Measurements from ENCODE around the gene FOLR1. TPM values are rescaled to one million over a fixed set of nuclear protein-coding genes. Genes with fewer than 3 reads are reported as not detected.

FOLR1 gene
- total RNA-seq, 1 experiment from 2014 or later = 0.40 TPM

DNA sequence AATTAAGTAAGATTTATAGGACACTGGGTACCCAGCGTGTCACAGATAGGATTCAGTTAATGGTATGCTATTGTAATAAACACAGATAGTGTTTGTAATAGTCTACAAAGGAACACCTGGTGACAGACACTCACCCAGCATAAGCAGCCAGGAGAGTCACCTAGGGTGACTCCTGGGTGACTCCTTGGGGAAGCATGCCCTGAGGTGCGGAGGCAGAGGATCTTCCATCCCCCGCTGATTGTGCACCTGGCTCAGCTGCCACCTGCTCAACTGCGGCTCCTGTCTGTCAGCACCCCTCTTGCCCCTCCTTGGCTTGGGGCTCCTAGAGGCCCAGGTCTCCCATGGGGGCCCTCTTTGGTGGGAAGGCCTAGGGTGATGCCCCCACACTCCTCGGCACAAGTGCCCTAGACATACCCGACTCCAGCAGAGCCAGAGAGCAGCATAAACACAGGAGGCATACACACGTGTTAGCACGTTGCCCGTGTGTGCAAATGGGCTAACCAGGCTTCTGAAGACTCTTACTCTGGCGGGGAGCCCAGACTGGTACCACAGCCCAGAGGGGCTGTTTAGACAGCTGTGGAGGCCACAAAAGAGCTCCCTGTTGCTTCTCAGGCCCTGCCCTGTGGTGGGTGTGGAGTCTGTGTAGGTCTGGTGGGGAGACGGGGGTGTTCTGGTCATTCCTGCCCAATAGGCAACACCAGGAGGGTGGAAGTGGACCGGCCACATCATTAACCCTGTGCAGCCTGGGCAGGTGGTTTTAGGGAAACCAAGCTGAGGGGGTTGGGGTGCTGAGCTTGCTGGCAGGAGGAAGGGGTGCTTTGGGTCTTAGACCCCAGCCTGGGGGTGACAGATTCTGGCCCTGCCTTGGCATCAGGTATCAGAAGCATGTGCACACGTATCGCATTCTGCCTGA lies 35.6 kb downstream of the FOLR1 start:
- Mint-ChIP-seq H3K36me3 (ENCODE audit: insufficient read depth, unreplicated experiment) (peaks cover 44% of the 10 kb centered on the region), H3K4me3 (ENCODE audit: unreplicated experiment) (no peak overlapping the region), H3K27me3 (ENCODE audit: insufficient read depth, unreplicated experiment) (no peaks in the 10 kb centered on the region), H3K9me3 (ENCODE audit: unreplicated experiment) (no peaks in the 10 kb centered on the region), H3K27ac (ENCODE audit: low read depth, unreplicated experiment) (no peak overlapping the region), H3K4me1 (ENCODE audit: insufficient read depth, unreplicated experiment) (peaks cover 8% of the 10 kb centered on the region)
- TF ChIP-seq, protein P1, sequence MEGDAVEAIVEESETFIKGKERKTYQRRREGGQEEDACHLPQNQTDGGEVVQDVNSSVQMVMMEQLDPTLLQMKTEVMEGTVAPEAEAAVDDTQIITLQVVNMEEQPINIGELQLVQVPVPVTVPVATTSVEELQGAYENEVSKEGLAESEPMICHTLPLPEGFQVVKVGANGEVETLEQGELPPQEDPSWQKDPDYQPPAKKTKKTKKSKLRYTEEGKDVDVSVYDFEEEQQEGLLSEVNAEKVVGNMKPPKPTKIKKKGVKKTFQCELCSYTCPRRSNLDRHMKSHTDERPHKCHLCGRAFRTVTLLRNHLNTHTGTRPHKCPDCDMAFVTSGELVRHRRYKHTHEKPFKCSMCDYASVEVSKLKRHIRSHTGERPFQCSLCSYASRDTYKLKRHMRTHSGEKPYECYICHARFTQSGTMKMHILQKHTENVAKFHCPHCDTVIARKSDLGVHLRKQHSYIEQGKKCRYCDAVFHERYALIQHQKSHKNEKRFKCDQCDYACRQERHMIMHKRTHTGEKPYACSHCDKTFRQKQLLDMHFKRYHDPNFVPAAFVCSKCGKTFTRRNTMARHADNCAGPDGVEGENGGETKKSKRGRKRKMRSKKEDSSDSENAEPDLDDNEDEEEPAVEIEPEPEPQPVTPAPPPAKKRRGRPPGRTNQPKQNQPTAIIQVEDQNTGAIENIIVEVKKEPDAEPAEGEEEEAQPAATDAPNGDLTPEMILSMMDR (IDR thresholded peaks at IDR 0.05; ENCODE audit: unreplicated experiment) = no peak
- intact Hi-C loops (cut with micrococcal nuclease) = no loop called here
- CTCF ChIA-PET = interaction anchor here (1.1 to 1.9 kb wide), 3 partner anchors 21 to 203 kb away, joined by 3 to 10 read pairs (median 4); no protein-coding TSS in a partner anchor
- no TSS peak for BruUV-seq (replicated peaks)
- POLR2A ChIA-PET = no interaction called here
- no peak for DNase-seq (ENCODE audit: unreplicated experiment)

DNA sequence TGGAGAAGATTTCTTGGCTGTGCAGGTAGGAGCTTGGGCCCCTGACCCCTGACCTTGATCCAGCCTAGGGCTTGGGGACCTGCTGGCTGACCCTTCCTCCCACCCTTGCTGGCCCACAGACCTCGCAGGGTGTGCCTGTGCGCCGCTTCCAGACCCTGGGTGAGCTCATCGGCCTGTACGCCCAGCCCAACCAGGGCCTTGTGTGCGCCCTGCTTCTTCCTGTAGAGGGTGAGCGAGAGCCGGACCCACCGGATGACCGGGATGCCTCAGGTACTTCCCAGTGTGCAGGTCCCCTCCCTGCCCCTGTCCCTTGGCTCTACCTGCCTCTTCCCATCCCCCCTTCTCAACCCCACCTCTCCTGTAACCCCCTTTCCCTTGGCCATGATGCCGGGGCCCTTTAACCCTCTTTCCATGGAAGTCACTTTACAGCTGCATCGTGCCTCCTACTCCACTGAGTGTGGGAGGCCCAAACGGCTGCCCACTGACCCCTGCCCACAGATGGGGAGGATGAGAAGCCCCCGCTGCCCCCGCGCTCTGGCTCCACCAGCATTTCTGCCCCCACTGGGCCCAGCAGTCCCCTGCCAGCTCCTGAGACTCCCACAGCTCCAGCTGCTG lies 36.4 kb downstream of the FOLR1 start:
- no peaks in the 10 kb centered on the region for H3K27me3 Mint-ChIP-seq (ENCODE audit: insufficient read depth, unreplicated experiment)
- peaks cover 8% of the 10 kb centered on the region for H3K4me1 Mint-ChIP-seq (ENCODE audit: insufficient read depth, unreplicated experiment)
- CTCF ChIA-PET = interaction anchor here (0.7 to 1.9 kb wide), 4 partner anchors 20 to 203 kb away, joined by 3 to 10 read pairs (median 4); no protein-coding TSS in a partner anchor
- no peak overlapping the region for H3K4me3 Mint-ChIP-seq (ENCODE audit: unreplicated experiment)
- H3K9me3 Mint-ChIP-seq (ENCODE audit: unreplicated experiment) = no peaks in the 10 kb centered on the region
- intact Hi-C loops (cut with micrococcal nuclease) = no loop called here
- peaks cover 46% of the 10 kb centered on the region for H3K36me3 Mint-ChIP-seq (ENCODE audit: insufficient read depth, unreplicated experiment)
- TF ChIP-seq, protein P1 (IDR thresholded peaks at IDR 0.05; ENCODE audit: unreplicated experiment) = no peak
- DNase-seq (ENCODE audit: unreplicated experiment) = no peak
- POLR2A ChIA-PET = no interaction called here
- no peak overlapping the region for H3K27ac Mint-ChIP-seq (ENCODE audit: low read depth, unreplicated experiment)
- no TSS peak for BruUV-seq (replicated peaks)

DNA sequence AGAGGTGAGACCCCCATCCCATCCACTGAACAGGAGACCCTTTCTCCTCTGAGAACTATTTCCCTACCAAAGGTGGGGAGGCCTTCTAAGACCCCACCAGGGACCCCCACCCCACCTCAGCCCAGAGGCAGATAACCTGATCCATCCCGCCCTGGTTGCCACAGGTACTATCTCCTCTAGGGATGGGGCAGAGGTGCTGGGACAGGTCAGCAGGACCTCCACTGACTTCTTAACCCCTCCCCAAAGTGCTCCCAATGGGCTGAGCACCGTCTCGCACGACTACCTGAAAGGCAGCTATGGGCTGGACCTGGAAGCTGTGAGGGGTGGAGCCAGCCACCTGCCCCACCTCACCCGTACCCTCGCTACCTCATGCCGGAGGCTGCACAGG lies 36.9 kb downstream of the FOLR1 start:
- CTCF ChIA-PET = interaction anchor here (0.7 to 1.2 kb wide), 3 partner anchors 19 to 204 kb away, joined by 3 to 4 read pairs (median 3); no protein-coding TSS in a partner anchor
- H3K9me3 Mint-ChIP-seq (ENCODE audit: unreplicated experiment) = no peaks in the 10 kb centered on the region
- TF ChIP-seq, protein P1 (IDR thresholded peaks at IDR 0.05; ENCODE audit: unreplicated experiment) = no peak
- no peak for DNase-seq (ENCODE audit: unreplicated experiment)
- BruUV-seq (replicated peaks) = no TSS peak
- no peak overlapping the region for H3K4me3 Mint-ChIP-seq (ENCODE audit: unreplicated experiment)
- H3K36me3 Mint-ChIP-seq (ENCODE audit: insufficient read depth, unreplicated experiment) = peaks cover 46% of the 10 kb centered on the region
- intact Hi-C loops (cut with micrococcal nuclease) = no loop called here
- H3K27me3 Mint-ChIP-seq (ENCODE audit: insufficient read depth, unreplicated experiment) = no peaks in the 10 kb centered on the region
- H3K27ac Mint-ChIP-seq (ENCODE audit: low read depth, unreplicated experiment) = no peak overlapping the region
- POLR2A ChIA-PET = no interaction called here
- peaks cover 8% of the 10 kb centered on the region for H3K4me1 Mint-ChIP-seq (ENCODE audit: insufficient read depth, unreplicated experiment)

DNA sequence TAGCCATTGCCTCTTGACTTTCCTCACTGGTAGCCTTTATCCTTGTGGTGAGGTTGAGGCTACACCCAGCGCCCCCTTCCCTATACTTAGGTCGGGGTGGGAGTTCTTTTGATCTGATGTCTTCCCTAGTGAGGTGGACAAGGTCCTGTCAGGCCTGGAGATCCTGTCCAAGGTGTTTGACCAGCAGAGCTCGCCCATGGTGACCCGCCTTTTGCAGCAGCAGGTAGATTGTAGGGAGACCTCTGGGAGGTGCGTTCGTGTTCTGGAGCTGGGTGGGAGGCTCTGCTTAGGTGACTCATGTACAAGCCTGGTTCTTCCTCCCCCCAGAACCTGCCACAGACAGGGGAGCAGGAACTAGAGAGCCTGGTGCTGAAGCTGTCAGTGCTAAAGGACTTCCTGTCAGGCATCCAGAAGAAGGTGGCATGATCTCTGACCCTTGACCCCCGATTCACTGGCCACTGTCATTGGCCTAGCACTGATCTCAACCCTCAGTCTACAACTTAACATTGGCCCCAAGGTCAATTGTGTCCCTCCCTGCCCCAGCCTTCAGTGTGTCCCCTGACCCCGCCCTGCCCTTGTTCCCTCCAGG lies 37.5 kb downstream of the FOLR1 start:
- TF ChIP-seq, protein P1 (IDR thresholded peaks at IDR 0.05; ENCODE audit: unreplicated experiment) = no peak
- H3K9me3 Mint-ChIP-seq (ENCODE audit: unreplicated experiment) = no peaks in the 10 kb centered on the region
- intact Hi-C loops (cut with micrococcal nuclease) = no loop called here
- H3K27me3 Mint-ChIP-seq (ENCODE audit: insufficient read depth, unreplicated experiment) = no peaks in the 10 kb centered on the region
- no peak for DNase-seq (ENCODE audit: unreplicated experiment)
- H3K27ac Mint-ChIP-seq (ENCODE audit: low read depth, unreplicated experiment) = no peak overlapping the region
- H3K4me3 Mint-ChIP-seq (ENCODE audit: unreplicated experiment) = no peak overlapping the region
- ChIA-PET POLR2A (no interaction called here), CTCF (interaction anchor here (0.7 to 1.2 kb wide), 3 partner anchors 9 to 204 kb away, joined by 3 to 4 read pairs (median 4); no protein-coding TSS in a partner anchor)
- H3K4me1 Mint-ChIP-seq (ENCODE audit: insufficient read depth, unreplicated experiment) = peaks cover 8% of the 10 kb centered on the region
- BruUV-seq (replicated peaks) = no TSS peak
- peaks cover 52% of the 10 kb centered on the region for H3K36me3 Mint-ChIP-seq (ENCODE audit: insufficient read depth, unreplicated experiment)

Measured in MCF 10A (cell line).